Measurements from ENCODE around the gene SUSD6. TPM values are rescaled to one million over a fixed set of nuclear protein-coding genes. Genes with fewer than 3 reads are reported as not detected.

The SUSD6 gene
- total RNA-seq, 2 donors from 2014 or later = 24.6 to 25.1 TPM

GRCh38 chr14:69704319-69704718, 92.9 kb downstream of the SUSD6 start:
- peaks cover 41% of the 10 kb centered on the region for H3K4me1 ChIP-seq
- no peaks in the 10 kb centered on the region for H3K36me3 ChIP-seq (replicated peaks in 1 of 2; ENCODE audit: insufficient read depth in 1 of 2, low read depth in 2 of 2)
- H3K27ac ChIP-seq = no peak overlapping the region
- DNase-seq = no peak
- no peak for TF ChIP-seq POLR2A (IDR thresholded peaks at IDR 0.05)
- TF ChIP-seq CTCF (IDR thresholded peaks at IDR 0.05) = no peak
- H3K27me3 ChIP-seq = no peaks in the 10 kb centered on the region
- intact Hi-C loops (cut with DNase I) = no loop called here
- H3K9me3 ChIP-seq = no peaks in the 10 kb centered on the region
- ATAC-seq = no peak
- H3K4me3 ChIP-seq = no peak overlapping the region
- 90 to 92% methylated on average over 5 of the region's 5 CpGs for WGBS, 2 donors

- H3K36me3 ChIP-seq (replicated peaks in 1 of 2; ENCODE audit: insufficient read depth in 1 of 2, low read depth in 2 of 2) = no peaks in the 10 kb centered on the region
- WGBS, 2 donors = 70 to 90% methylated on average over 2 of the region's 2 CpGs
- DNase-seq (no peak), ATAC-seq (no peak)
- intact Hi-C loops (cut with DNase I) = no loop called here
- TF ChIP-seq CTCF (IDR thresholded peaks at IDR 0.05) (no peak), POLR2A (IDR thresholded peaks at IDR 0.05) (no peak)
- H3K27me3 ChIP-seq = no peaks in the 10 kb centered on the region
- peaks cover 27% of the 10 kb centered on the region for H3K4me1 ChIP-seq
- no peaks in the 10 kb centered on the region for H3K9me3 ChIP-seq
- H3K4me3 ChIP-seq = no peak overlapping the region
- H3K27ac ChIP-seq = no peak overlapping the region
These were observed 94.3 kb downstream of the SUSD6 start for GRCh38 chr14:69705706-69706105.

- H3K27me3 ChIP-seq = no peaks in the 10 kb centered on the region
- no peak overlapping the region for H3K4me3 ChIP-seq
- no peaks in the 10 kb centered on the region for H3K9me3 ChIP-seq
- no peaks in the 10 kb centered on the region for H3K36me3 ChIP-seq (replicated peaks in 1 of 2; ENCODE audit: insufficient read depth in 1 of 2, low read depth in 2 of 2)
- intact Hi-C loops (cut with DNase I) = no loop called here
- DNase-seq (no peak), ATAC-seq (no peak)
- H3K4me1 ChIP-seq = peaks cover 27% of the 10 kb centered on the region
- no peak overlapping the region for H3K27ac ChIP-seq
- TF ChIP-seq CTCF (IDR thresholded peaks at IDR 0.05) = no peak
- no peak for TF ChIP-seq POLR2A (IDR thresholded peaks at IDR 0.05)
- 95 to 100% methylated on average over 1 of the region's 1 CpG for WGBS, 2 donors
These were observed 96.7 kb downstream of the SUSD6 start for GRCh38 chr14:69708049-69708448.

GRCh38 chr14:69708586-69709560, 97.5 kb downstream of the SUSD6 start:
- 74 to 81% methylated on average over 9 to 12 of the region's 12 CpGs for WGBS, 2 donors
- TF ChIP-seq POLR2A (IDR thresholded peaks at IDR 0.05) (no peak), CTCF (IDR thresholded peaks at IDR 0.05) (peak in 2 of 7 experiments; percentile 16 to 17)

More at GRCh38 chr14:69708586-69709560, 97.5 kb downstream of the SUSD6 start:
- H3K4me1 ChIP-seq = peaks cover 31% of the 10 kb centered on the region
- intact Hi-C loops (cut with DNase I) = no loop called here
- no peak overlapping the region for H3K27ac ChIP-seq
- no peak overlapping the region for H3K4me3 ChIP-seq
- H3K9me3 ChIP-seq = no peaks in the 10 kb centered on the region
- no peak for ATAC-seq
- no peaks in the 10 kb centered on the region for H3K36me3 ChIP-seq (replicated peaks in 1 of 2; ENCODE audit: insufficient read depth in 1 of 2, low read depth in 2 of 2)
- DNase-seq = no peak
- no peaks in the 10 kb centered on the region for H3K27me3 ChIP-seq
